ENCODE data around the gene SASH1.

SASH1 gene

GRCh38 chr6:148425443-148425842, 82.8 kb downstream of the SASH1 start:
- Mint-ChIP-seq H3K36me3 (no peaks in the 10 kb centered on the region), H3K9me3 (no peaks in the 10 kb centered on the region), H3K4me1 (no peaks in the 10 kb centered on the region), H3K27me3 (no peaks in the 10 kb centered on the region), H3K27ac (no peak overlapping the region), H3K4me3 (no peak overlapping the region)

GRCh38 chr6:148426317-148426977, 83.8 kb downstream of the SASH1 start:
- no peaks in the 10 kb centered on the region for H3K36me3 Mint-ChIP-seq
- no peak overlapping the region for H3K4me3 Mint-ChIP-seq
- H3K4me1 Mint-ChIP-seq, result no peaks in the 10 kb centered on the region
- no peak overlapping the region for H3K27ac Mint-ChIP-seq
- H3K9me3 Mint-ChIP-seq, result no peaks in the 10 kb centered on the region
- H3K27me3 Mint-ChIP-seq, result no peaks in the 10 kb centered on the region

GRCh38 chr6:148427333-148427732, 84.7 kb downstream of the SASH1 start:
- Mint-ChIP-seq H3K4me3 (no peak overlapping the region), H3K36me3 (no peaks in the 10 kb centered on the region), H3K27me3 (no peaks in the 10 kb centered on the region), H3K4me1 (no peaks in the 10 kb centered on the region), H3K9me3 (no peaks in the 10 kb centered on the region), H3K27ac (no peak overlapping the region)

GRCh38 chr6:148429423-148429822, 86.8 kb downstream of the SASH1 start:
- Mint-ChIP-seq H3K36me3 (no peaks in the 10 kb centered on the region), H3K9me3 (no peaks in the 10 kb centered on the region), H3K27ac (no peak overlapping the region), H3K4me1 (no peaks in the 10 kb centered on the region), H3K27me3 (no peaks in the 10 kb centered on the region), H3K4me3 (no peak overlapping the region)

- Mint-ChIP-seq H3K9me3 (no peaks in the 10 kb centered on the region), H3K27ac (no peak overlapping the region), H3K36me3 (no peaks in the 10 kb centered on the region), H3K4me1 (no peaks in the 10 kb centered on the region), H3K27me3 (peaks cover 2% of the 10 kb centered on the region), H3K4me3 (no peak overlapping the region)
These were observed 88.3 kb downstream of the SASH1 start for GRCh38 chr6:148430897-148431296.

- H3K36me3 Mint-ChIP-seq, result no peaks in the 10 kb centered on the region
- peaks cover 2% of the 10 kb centered on the region for H3K27me3 Mint-ChIP-seq
- H3K9me3 Mint-ChIP-seq, result no peaks in the 10 kb centered on the region
- H3K4me1 Mint-ChIP-seq, result no peaks in the 10 kb centered on the region
- H3K4me3 Mint-ChIP-seq, result no peak overlapping the region
- no peak overlapping the region for H3K27ac Mint-ChIP-seq
These were observed 88.8 kb downstream of the SASH1 start for GRCh38 chr6:148431413-148431812.

GRCh38 chr6:148431840-148432239, 89.2 kb downstream of the SASH1 start:
- H3K36me3 Mint-ChIP-seq, result no peaks in the 10 kb centered on the region

GRCh38 chr6:148432462-148433195, 90.0 kb downstream of the SASH1 start:
- no peak overlapping the region for H3K4me3 Mint-ChIP-seq

More at GRCh38 chr6:148431840-148432239, 89.2 kb downstream of the SASH1 start:
- H3K9me3 Mint-ChIP-seq, result no peaks in the 10 kb centered on the region
- peaks cover 2% of the 10 kb centered on the region for H3K27me3 Mint-ChIP-seq
- no peak overlapping the region for H3K4me3 Mint-ChIP-seq
- H3K4me1 Mint-ChIP-seq, result no peaks in the 10 kb centered on the region
- H3K27ac Mint-ChIP-seq, result no peak overlapping the region

GRCh38 chr6:148435386-148435785, 92.7 kb downstream of the SASH1 start:
- no peaks in the 10 kb centered on the region for H3K4me1 Mint-ChIP-seq
- no peaks in the 10 kb centered on the region for H3K9me3 Mint-ChIP-seq
- H3K27ac Mint-ChIP-seq, result no peak overlapping the region
- no peak overlapping the region for H3K4me3 Mint-ChIP-seq
- peaks cover 2% of the 10 kb centered on the region for H3K27me3 Mint-ChIP-seq
- H3K36me3 Mint-ChIP-seq, result no peaks in the 10 kb centered on the region

More at GRCh38 chr6:148432462-148433195, 90.0 kb downstream of the SASH1 start:
- Mint-ChIP-seq H3K36me3 (no peaks in the 10 kb centered on the region), H3K27me3 (peaks cover 2% of the 10 kb centered on the region), H3K4me1 (no peaks in the 10 kb centered on the region), H3K9me3 (no peaks in the 10 kb centered on the region), H3K27ac (no peak overlapping the region)

GRCh38 chr6:148436466-148436865, 93.8 kb downstream of the SASH1 start:
- Mint-ChIP-seq H3K4me3 (no peak overlapping the region), H3K9me3 (no peaks in the 10 kb centered on the region), H3K36me3 (no peaks in the 10 kb centered on the region), H3K27ac (no peak overlapping the region), H3K27me3 (peaks cover 2% of the 10 kb centered on the region), H3K4me1 (no peaks in the 10 kb centered on the region)

- Mint-ChIP-seq H3K27ac (no peak overlapping the region), H3K9me3 (no peaks in the 10 kb centered on the region), H3K36me3 (no peaks in the 10 kb centered on the region), H3K27me3 (peaks cover 2% of the 10 kb centered on the region), H3K4me1 (no peaks in the 10 kb centered on the region), H3K4me3 (no peak overlapping the region)
These were observed 96.0 kb downstream of the SASH1 start for GRCh38 chr6:148438632-148439031.

- Mint-ChIP-seq H3K9me3 (no peaks in the 10 kb centered on the region), H3K27ac (no peak overlapping the region), H3K36me3 (no peaks in the 10 kb centered on the region), H3K4me3 (no peak overlapping the region), H3K4me1 (no peaks in the 10 kb centered on the region), H3K27me3 (peaks cover 2% of the 10 kb centered on the region)
These were observed 97.4 kb downstream of the SASH1 start for GRCh38 chr6:148440016-148440415.

GRCh38 chr6:148440877-148441453, 98.3 kb downstream of the SASH1 start:
- Mint-ChIP-seq H3K4me3 (no peak overlapping the region), H3K4me1 (no peaks in the 10 kb centered on the region), H3K27ac (no peak overlapping the region), H3K27me3 (peaks cover 2% of the 10 kb centered on the region), H3K36me3 (no peaks in the 10 kb centered on the region), H3K9me3 (no peaks in the 10 kb centered on the region)

- Mint-ChIP-seq H3K36me3 (no peaks in the 10 kb centered on the region), H3K9me3 (no peaks in the 10 kb centered on the region), H3K27ac (no peak overlapping the region), H3K4me3 (no peak overlapping the region), H3K27me3 (peaks cover 2% of the 10 kb centered on the region), H3K4me1 (no peaks in the 10 kb centered on the region)
These were observed 98.8 kb downstream of the SASH1 start for GRCh38 chr6:148441454-148441911.

GRCh38 chr6:148443798-148444560, 101.3 kb downstream of the SASH1 start:
- H3K4me1 Mint-ChIP-seq, result no peaks in the 10 kb centered on the region

More at GRCh38 chr6:148443798-148444560, 101.3 kb downstream of the SASH1 start:
- no peak overlapping the region for H3K4me3 Mint-ChIP-seq
- no peaks in the 10 kb centered on the region for H3K9me3 Mint-ChIP-seq
- no peaks in the 10 kb centered on the region for H3K36me3 Mint-ChIP-seq
- H3K27me3 Mint-ChIP-seq, result peaks cover 6% of the 10 kb centered on the region
- no peak overlapping the region for H3K27ac Mint-ChIP-seq

All from activated naive CD4-positive, alpha-beta T cell treated with anti-CD3 and anti-CD28 coated beads, Interleukin-2, amount 50 U/mL, for 24 hours (primary cell).